Trophoblast cell (in vitro differentiated cells and primary cell): ENCODE measurements around the gene SLU7.

ENCODE experiments used
- DNase-seq, 2 donors: peaks; one replicate each; pipeline ENCODE4 v3.0.0-alpha.2; 2016
- H2AFZ ChIP-seq: 2 replicates; pipeline ENCODE4 v1.6.1; 2013; ENCODE audit warnings: low read length, moderate library complexity, mild to moderate bottlenecking; ENCODE audit not compliant: insufficient read depth, poor library complexity
- H2AK5ac ChIP-seq: 2 replicates; pipeline ENCODE4 v1.6.1; 2013; ENCODE audit warnings: mild to moderate bottlenecking, low read length
- H2BK120ac ChIP-seq: 2 replicates; pipeline ENCODE4 v1.6.1; 2013; ENCODE audit warnings: low read length, mild to moderate bottlenecking, moderate library complexity; ENCODE audit not compliant: insufficient read depth, poor library complexity
- H2BK12ac ChIP-seq: 2 replicates; pipeline ENCODE4 v1.6.1; 2013; ENCODE audit warnings: mild to moderate bottlenecking, low read length, moderate library complexity
- H2BK5ac ChIP-seq: 2 replicates; pipeline ENCODE4 v1.6.1; 2013; ENCODE audit warnings: low read length, low read depth, moderate library complexity, mild to moderate bottlenecking; ENCODE audit not compliant: poor library complexity
- H3K14ac ChIP-seq: 2 replicates; pipeline ENCODE4 v1.6.1; 2013; ENCODE audit warnings: mild to moderate bottlenecking, low read length
- H3K18ac ChIP-seq: 2 replicates; pipeline ENCODE4 v1.6.1; 2013; ENCODE audit warnings: mild to moderate bottlenecking, low read length
- H3K23ac ChIP-seq: 2 replicates; pipeline ENCODE4 v1.6.1; 2013; ENCODE audit warnings: low read length
- H3K27ac ChIP-seq: 2 replicates; pipeline ENCODE4 v1.5.1; 2013; ENCODE audit warnings: low read depth, mild to moderate bottlenecking, inconsistent platforms, low read length, moderate library complexity
- H3K27me3 ChIP-seq: 2 replicates; pipeline ENCODE4 v1.6.1; 2013; ENCODE audit warnings: inconsistent platforms, mild to moderate bottlenecking, low read length, moderate library complexity; ENCODE audit not compliant: insufficient read depth
- H3K36me3 ChIP-seq, 2 experiments: 1 replicate in 1 of 2; 2 replicates in 1 of 2; pipeline ENCODE4 v1.6.1; 2013; ENCODE audit warnings: low read length in 2 of 2, mild to moderate bottlenecking in 2 of 2, moderate library complexity in 1 of 2; ENCODE audit not compliant: insufficient read depth in 2 of 2, control insufficient read depth in 1 of 2
- H3K4ac ChIP-seq: 2 replicates; pipeline ENCODE4 v1.6.1; 2013; ENCODE audit warnings: low read depth, mild to moderate bottlenecking, low read length, moderate library complexity
- H3K4me1 ChIP-seq, 2 experiments: 1 replicate in 1 of 2; 2 replicates in 1 of 2; pipeline ENCODE4 v1.6.1; 2013; ENCODE audit warnings: low read length in 2 of 2, mild to moderate bottlenecking in 2 of 2, moderate library complexity in 1 of 2; ENCODE audit not compliant: insufficient read depth in 2 of 2, control insufficient read depth in 1 of 2
- H3K4me2 ChIP-seq: 2 replicates; pipeline ENCODE4 v1.6.1; 2013; ENCODE audit warnings: inconsistent platforms, mild to moderate bottlenecking, low read length, moderate library complexity
- H3K4me3 ChIP-seq: 2 replicates; pipeline ENCODE4 v1.5.1; 2013; ENCODE audit warnings: mild to moderate bottlenecking, low read depth, low read length, inconsistent platforms
- H3K79me1 ChIP-seq: one replicate; pipeline ENCODE4 v1.6.1; 2013; ENCODE audit warnings: low read length
- H3K79me2 ChIP-seq: 2 replicates; pipeline ENCODE4 v1.6.1; 2013; ENCODE audit warnings: low read length, mild to moderate bottlenecking; ENCODE audit not compliant: control insufficient read depth, insufficient read depth, poor library complexity
- H3K9ac ChIP-seq: 2 replicates; pipeline ENCODE4 v1.6.1; 2013; ENCODE audit warnings: mild to moderate bottlenecking, low read length
- H3K9me3 ChIP-seq: 2 replicates; pipeline ENCODE4 v1.6.1; 2013; ENCODE audit warnings: low read depth, mild to moderate bottlenecking, control low read depth, inconsistent platforms, low read length; ENCODE audit not compliant: insufficient read depth
- H4K12ac ChIP-seq: 2 replicates; pipeline ENCODE4 v1.6.1; 2013; ENCODE audit warnings: low read depth, mild to moderate bottlenecking, low read length, moderate library complexity
- H4K8ac ChIP-seq: 2 replicates; pipeline ENCODE4 v1.6.1; 2013; ENCODE audit warnings: low read depth, mild to moderate bottlenecking, low read length, moderate library complexity
- H4K91ac ChIP-seq: one replicate; pipeline ENCODE4 v1.6.1; 2013; ENCODE audit warnings: low read depth, mild to moderate bottlenecking, low read length, moderate library complexity
- WGBS: extraction: QIAGEN DNeasy Blood & Tissue Kit; methylation state at CpG from one replicate; pipeline ENCODE4 v1.1.7; 2013; ENCODE audit warnings: missing lambda C conversion rate; ENCODE audit not compliant: insufficient read length, insufficient coverage; ENCODE audit errors: extremely low coverage; 5-methylcytosine and 5-hydroxymethylcytosine counted together

Gene SLU7

GRCh38 chr5:160356550-160357347, 62.1 kb downstream of the SLU7 start:
- no peak overlapping the region for H2AFZ ChIP-seq
- no peak overlapping the region for H3K18ac ChIP-seq
- no peaks in the 10 kb centered on the region for H3K27me3 ChIP-seq
- H3K79me1 ChIP-seq, result no peaks in the 10 kb centered on the region
- H3K36me3 ChIP-seq, result no peaks in the 10 kb centered on the region
- no peaks in the 10 kb centered on the region for H3K79me2 ChIP-seq
- H4K91ac ChIP-seq, result no peak overlapping the region
- H3K27ac ChIP-seq, result no peak overlapping the region
- no peaks in the 10 kb centered on the region for H3K9me3 ChIP-seq
- H3K4me1 ChIP-seq, result peaks cover 3 to 8% of the 10 kb centered on the region in 2 experiments
- H2AK5ac ChIP-seq, result no peak overlapping the region
- no peak overlapping the region for H3K4me2 ChIP-seq
- WGBS, result no CpG with 5 or more reads among the region's 7 CpGs
- H2BK5ac ChIP-seq, result no peak overlapping the region
- DNase-seq, result no peak
- H3K9ac ChIP-seq, result no peak overlapping the region
- no peak overlapping the region for H2BK120ac ChIP-seq
- H4K8ac ChIP-seq, result no peak overlapping the region
- H3K14ac ChIP-seq, result no peak overlapping the region
- H3K4ac ChIP-seq, result no peak overlapping the region
- H3K23ac ChIP-seq, result no peak overlapping the region
- no peak overlapping the region for H3K4me3 ChIP-seq
- no peak overlapping the region for H4K12ac ChIP-seq
- no peak overlapping the region for H2BK12ac ChIP-seq

DNA sequence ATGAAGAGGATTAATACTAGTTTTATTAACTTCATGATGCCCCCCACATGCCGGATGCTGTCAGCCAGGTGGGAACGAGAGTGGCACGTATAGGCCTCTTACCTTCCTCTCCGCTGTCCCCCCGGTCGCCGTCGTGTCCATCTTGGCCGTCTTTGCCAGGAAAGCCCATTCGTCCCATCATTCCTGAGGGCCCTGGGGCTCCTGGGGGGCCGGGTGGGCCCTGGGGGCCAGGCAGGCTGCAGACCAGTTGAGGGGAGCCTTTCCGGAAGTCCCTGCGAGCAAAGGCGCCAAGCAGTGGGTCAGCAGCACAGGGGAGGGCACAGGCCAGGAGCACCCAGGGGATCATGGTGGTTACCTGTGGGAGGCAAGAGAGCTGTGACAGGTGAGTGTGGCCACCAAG, 64.2 kb downstream of the SLU7 start:
- Histone ChIP-seq H3K4me3 (no peak overlapping the region), H3K14ac (no peak overlapping the region), H3K18ac (no peak overlapping the region), H3K23ac (no peak overlapping the region), H3K4ac (no peak overlapping the region), H3K4me2 (no peak overlapping the region), H3K4me1 (peaks cover 3% of the 10 kb centered on the region in 2 experiments), H2AFZ (no peak overlapping the region), H3K36me3 (no peaks in the 10 kb centered on the region), H3K27ac (no peak overlapping the region), H2AK5ac (no peak overlapping the region), H3K27me3 (no peaks in the 10 kb centered on the region), H4K12ac (no peak overlapping the region), H2BK5ac (no peak overlapping the region), H3K79me2 (no peaks in the 10 kb centered on the region), H4K91ac (no peak overlapping the region), H2BK12ac (no peak overlapping the region), H4K8ac (no peak overlapping the region), H3K9ac (no peak overlapping the region), H3K9me3 (no peaks in the 10 kb centered on the region), H2BK120ac (no peak overlapping the region), H3K79me1 (no peaks in the 10 kb centered on the region)
- no CpG with 5 or more reads among the region's 14 CpGs for WGBS
- no peak for DNase-seq

DNA sequence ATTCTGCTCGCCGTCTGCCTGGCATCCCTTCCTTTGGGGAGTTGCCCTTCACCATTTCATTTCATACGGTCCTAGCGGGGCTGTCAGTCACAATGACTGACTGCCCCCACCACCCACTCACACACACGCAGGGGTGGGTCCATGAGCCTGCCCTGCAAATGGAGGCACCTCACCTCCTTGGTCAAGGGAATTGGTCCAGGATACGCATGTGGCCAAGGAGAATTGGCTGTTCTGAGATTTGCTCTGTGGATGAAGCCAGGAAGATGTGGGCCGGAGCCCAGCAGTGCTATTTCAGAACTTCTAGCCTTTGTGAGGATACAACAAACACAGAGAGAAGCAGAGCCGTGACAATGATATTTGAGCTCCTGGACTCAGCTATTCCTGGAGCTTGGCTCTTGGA, 65.5 kb downstream of the SLU7 start:
- no peak overlapping the region for H3K18ac ChIP-seq
- H2AFZ ChIP-seq, result peak overlapping the region; percentile 45
- H3K27ac ChIP-seq, result no peak overlapping the region
- no peaks in the 10 kb centered on the region for H3K9me3 ChIP-seq
- H3K79me1 ChIP-seq, result no peaks in the 10 kb centered on the region
- H2BK12ac ChIP-seq, result no peak overlapping the region
- H3K23ac ChIP-seq, result no peak overlapping the region
- no peak overlapping the region for H3K4me2 ChIP-seq
- no CpG with 5 or more reads among the region's 8 CpGs for WGBS
- H4K12ac ChIP-seq, result no peak overlapping the region
- no peak overlapping the region for H3K14ac ChIP-seq
- no peak overlapping the region for H4K8ac ChIP-seq
- no peak overlapping the region for H3K4ac ChIP-seq
- H2AK5ac ChIP-seq, result no peak overlapping the region
- H3K27me3 ChIP-seq, result no peaks in the 10 kb centered on the region
- H3K4me3 ChIP-seq, result no peak overlapping the region
- no peak overlapping the region for H2BK5ac ChIP-seq
- H3K4me1 ChIP-seq, result no peaks in the 10 kb centered on the region
- no peak overlapping the region for H4K91ac ChIP-seq
- no peak overlapping the region for H3K9ac ChIP-seq
- no peak for DNase-seq
- H2BK120ac ChIP-seq, result no peak overlapping the region
- H3K79me2 ChIP-seq, result no peaks in the 10 kb centered on the region
- no peaks in the 10 kb centered on the region for H3K36me3 ChIP-seq

DNA sequence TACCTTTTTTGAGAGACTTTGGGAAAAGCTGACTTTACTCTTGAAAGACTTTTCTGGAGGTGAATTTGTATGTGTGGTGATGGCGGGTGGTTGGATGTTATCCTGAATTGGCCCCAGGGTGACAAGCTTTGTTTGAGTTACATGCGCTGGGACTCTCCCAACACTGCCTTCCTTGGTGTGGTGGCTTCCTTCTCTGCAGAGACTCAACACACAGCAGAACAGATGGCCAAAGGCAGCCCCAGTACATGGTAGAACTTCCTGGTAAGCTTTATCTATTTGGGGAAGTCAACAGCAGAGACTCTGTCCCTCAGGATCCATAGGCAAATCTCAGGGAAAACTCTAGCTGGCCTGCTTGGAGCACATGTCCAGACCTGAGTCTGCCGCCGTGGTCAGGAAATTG, 66.6 kb downstream of the SLU7 start:
- Histone ChIP-seq H2BK12ac (no peak overlapping the region), H3K4ac (no peak overlapping the region), H3K4me3 (no peak overlapping the region), H3K79me1 (no peaks in the 10 kb centered on the region), H3K27ac (no peak overlapping the region), H3K9me3 (no peaks in the 10 kb centered on the region), H3K23ac (no peak overlapping the region), H2AK5ac (no peak overlapping the region), H3K9ac (no peak overlapping the region), H4K12ac (no peak overlapping the region), H2BK5ac (no peak overlapping the region), H2BK120ac (no peak overlapping the region), H4K91ac (no peak overlapping the region), H3K27me3 (no peaks in the 10 kb centered on the region), H3K4me1 (no peaks in the 10 kb centered on the region), H4K8ac (no peak overlapping the region), H2AFZ (no peak overlapping the region), H3K36me3 (no peaks in the 10 kb centered on the region), H3K14ac (no peak overlapping the region), H3K79me2 (no peaks in the 10 kb centered on the region), H3K4me2 (no peak overlapping the region), H3K18ac (no peak overlapping the region)
- no peak for DNase-seq
- WGBS, result no CpG with 5 or more reads among the region's 4 CpGs
